Right cardiac atrium (tissue), 5 donors: ENCODE results near the gene CFAP61. TPM values are rescaled to one million over a fixed set of nuclear protein-coding genes. Genes with fewer than 3 reads are reported as not detected.

ENCODE experiments used
- ATAC-seq, 2 donors: fragments of 200-7000 bp; cut with Tn5 transposase; one replicate each; pipeline versions ENCODE4 v1.8.0 to v1.9.1; 2020; ENCODE audit warnings: moderate library complexity in 2 of 2, mild to moderate bottlenecking in 1 of 2
- DNase-seq, 3 donors: peaks; one replicate each; pipeline ENCODE4 v3.0.0-alpha.2; 2020
- H3K27ac ChIP-seq: one replicate; pipeline ENCODE4 v1.5.1; 2013; ENCODE audit warnings: mild to moderate bottlenecking, low read length, control low read depth, moderate library complexity
- H3K27me3 ChIP-seq: one replicate; pipeline ENCODE4 v1.6.1; 2013; ENCODE audit not compliant: control insufficient read depth, insufficient read depth
- H3K4me1 ChIP-seq: one replicate; pipeline ENCODE4 v1.6.1; 2013; ENCODE audit warnings: low read length; ENCODE audit not compliant: control insufficient read depth, insufficient read depth
- H3K4me3 ChIP-seq: one replicate; pipeline ENCODE4 v1.5.1; 2013; ENCODE audit warnings: low read length, control low read depth
- H3K9me3 ChIP-seq: one replicate; pipeline ENCODE4 v1.6.1; 2013; ENCODE audit warnings: low read length; ENCODE audit not compliant: control insufficient read depth
- WGBS: extraction: QIAGEN DNeasy Blood & Tissue Kit; methylation state at CpG from one replicate; pipeline ENCODE4 v1.1.7; 2013; 5-methylcytosine and 5-hydroxymethylcytosine counted together
- intact Hi-C, 4 donors: fragments of 100-400 bp; cut with DNase I; formaldehyde crosslinking; loops; one replicate each; pipeline versions ENCODE4 v1.11.0 to v1.14.0; 2022 to 2023
- polyA plus RNA-seq: library from polyadenylated mRNA; stranded (reverse); fragments of 200-250 nt; gene quantifications from one replicate; pipeline ENCODE4 v1.2.3, GENCODE V29; 2013
- total RNA-seq, 4 donors: library from RNA; stranded (reverse); fragmentation: NEBNext Ultra II Directional; extraction: Animal tissue kit (Norgen Biotek cat#: 25700); gene quantifications; one replicate each; pipeline ENCODE4 v1.2.1, GENCODE V29; 2021
- donor health status: healthy with polysubstance abuse.
- donor health status: DM: no; HTN: yes; CAD: no.
- donor health status: DM: no; HTN: no; CAD: no.
- donor health status: DM: no; HTN: yes; CAD: no; lungs with severe emphysema.
- donor health status: DM: yes; HTN: yes; CAD: no.

Gene CFAP61
- total and polyA plus RNA-seq, 5 donors, result 0.11 to 2.4 (median 0.74) TPM; not detected in 1

DNA sequence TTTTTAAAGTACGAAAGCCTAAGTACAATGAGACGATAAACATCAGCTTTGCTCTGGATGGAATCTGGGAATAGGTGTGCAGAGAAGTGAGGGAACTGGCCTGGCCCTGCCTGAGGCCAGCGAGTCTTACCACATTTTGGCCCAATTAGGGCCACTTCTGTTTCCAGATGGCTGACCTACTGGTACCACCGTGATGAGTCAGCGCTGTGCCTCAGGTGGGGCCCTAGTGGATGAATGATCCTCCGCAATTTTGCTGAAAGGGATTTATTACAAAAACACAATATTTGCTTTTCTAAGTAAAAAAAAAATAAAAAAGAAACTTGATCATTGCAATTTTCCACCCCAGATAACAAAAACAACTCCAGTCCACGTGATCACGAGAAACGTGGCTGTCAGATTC is 338.1 kb downstream of the CFAP61 start:
- Histone ChIP-seq H3K27me3 (no peaks in the 10 kb centered on the region), H3K4me1 (no peaks in the 10 kb centered on the region), H3K9me3 (no peaks in the 10 kb centered on the region), H3K4me3 (no peak overlapping the region), H3K27ac (no peak overlapping the region)
- ATAC-seq (no peak), DNase-seq (no peak)
- intact Hi-C loops, result no loop called here
- 97% methylated on average over 9 of the region's 9 CpGs for WGBS

DNA sequence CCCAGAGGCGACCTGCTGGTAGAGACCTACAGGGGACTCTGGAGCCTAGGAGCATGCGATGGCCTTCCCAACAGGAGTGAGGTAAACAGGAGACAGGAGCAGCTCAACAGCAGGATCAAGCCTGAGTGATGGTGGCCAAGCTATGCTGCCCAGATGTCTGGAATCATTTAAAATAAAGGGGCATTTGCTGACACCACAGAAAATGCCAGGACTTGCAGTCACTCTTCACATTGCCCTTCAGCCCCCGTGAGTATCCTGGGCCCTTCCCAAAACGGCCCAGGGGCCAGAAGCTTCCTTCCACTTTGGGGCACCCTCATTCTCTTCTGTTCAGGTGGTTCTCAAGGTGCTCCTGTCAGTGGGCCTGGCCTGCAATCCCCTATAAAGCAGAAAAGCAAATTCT is 338.8 kb downstream of the CFAP61 start:
- DNase-seq (no peak), ATAC-seq (no peak)
- H3K27me3 ChIP-seq, result no peaks in the 10 kb centered on the region
- intact Hi-C loops, result no loop called here
- H3K9me3 ChIP-seq, result no peaks in the 10 kb centered on the region
- WGBS, result 91% methylated on average over 4 of the region's 4 CpGs
- no peak overlapping the region for H3K4me3 ChIP-seq
- no peaks in the 10 kb centered on the region for H3K4me1 ChIP-seq
- no peak overlapping the region for H3K27ac ChIP-seq

DNA sequence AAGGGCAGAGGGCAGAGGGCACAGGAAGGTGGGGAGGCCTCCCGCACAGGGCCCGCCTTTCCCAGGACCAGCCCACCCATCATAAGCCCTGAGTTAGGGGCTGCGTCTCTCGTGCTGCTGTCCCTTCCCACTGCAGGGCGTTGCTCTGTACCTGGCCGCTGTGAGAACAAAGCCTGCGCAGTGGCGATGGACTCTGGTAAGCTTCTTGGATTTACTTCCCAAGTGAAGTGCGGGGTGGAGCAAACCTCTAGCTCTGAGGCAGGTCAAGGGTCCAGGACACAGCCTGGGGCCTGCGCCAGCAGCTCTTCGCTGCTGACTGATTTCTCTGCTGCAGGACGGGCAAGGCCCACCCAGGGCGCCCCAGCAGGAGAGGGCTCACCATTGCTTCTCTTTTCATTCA is 339.4 kb downstream of the CFAP61 start:
- Histone ChIP-seq H3K4me1 (no peaks in the 10 kb centered on the region), H3K27ac (no peak overlapping the region), H3K4me3 (no peak overlapping the region), H3K27me3 (no peaks in the 10 kb centered on the region), H3K9me3 (no peaks in the 10 kb centered on the region)
- intact Hi-C loops, result no loop called here
- DNase-seq (no peak), ATAC-seq (no peak)
- 93% methylated on average over 13 of the region's 13 CpGs for WGBS

DNA sequence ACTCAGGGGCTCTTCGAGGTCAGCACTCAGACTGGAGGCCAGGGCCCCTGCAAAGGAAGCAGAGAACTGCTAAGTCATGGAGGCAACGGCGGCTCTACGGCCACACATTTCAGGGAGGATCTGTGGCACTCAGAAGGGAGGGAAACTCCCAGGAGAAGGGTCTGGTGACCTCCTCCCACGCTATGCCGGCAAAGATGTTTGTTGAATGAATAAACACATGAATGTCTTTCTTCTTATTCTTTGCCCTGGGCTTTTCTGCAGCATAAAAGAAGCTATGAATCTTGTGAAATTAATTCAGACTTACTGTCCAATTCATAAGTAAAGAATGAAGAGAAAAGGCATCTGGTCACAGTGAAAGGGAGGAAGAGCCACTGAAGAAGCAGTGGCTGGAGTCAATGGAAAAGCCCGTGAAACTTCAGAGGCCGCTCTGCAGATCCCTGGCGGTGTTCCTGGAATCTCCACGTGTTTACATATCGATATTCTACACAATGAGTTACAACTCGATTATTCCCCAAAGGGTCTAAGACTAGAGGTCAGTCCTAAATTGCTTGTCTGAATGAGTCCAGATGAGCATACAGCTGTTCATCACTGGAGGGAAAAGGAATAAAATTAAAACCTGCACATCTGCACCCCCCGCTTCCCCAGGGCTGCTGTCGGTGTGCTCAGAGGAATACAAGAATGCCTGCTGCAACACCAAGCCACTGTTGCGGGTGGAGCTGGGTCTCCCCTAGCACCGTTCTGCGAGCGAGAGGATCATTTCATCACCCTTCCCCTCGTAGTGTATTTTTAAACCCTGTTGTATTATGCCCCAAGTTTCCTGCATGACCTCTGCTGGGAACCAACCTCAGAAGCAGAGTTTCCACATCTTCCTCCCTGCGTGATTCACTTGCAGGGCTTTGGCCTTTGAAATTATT is 341.1 kb downstream of the CFAP61 start:
- intact Hi-C loops, result no loop called here
- Histone ChIP-seq H3K4me1 (no peaks in the 10 kb centered on the region), H3K9me3 (no peaks in the 10 kb centered on the region), H3K27ac (no peak overlapping the region), H3K27me3 (no peaks in the 10 kb centered on the region), H3K4me3 (no peak overlapping the region)
- DNase-seq (no peak), ATAC-seq (peak in 1 of 2 donors; percentile 13)
- 66% methylated on average over 20 of the region's 20 CpGs for WGBS

DNA sequence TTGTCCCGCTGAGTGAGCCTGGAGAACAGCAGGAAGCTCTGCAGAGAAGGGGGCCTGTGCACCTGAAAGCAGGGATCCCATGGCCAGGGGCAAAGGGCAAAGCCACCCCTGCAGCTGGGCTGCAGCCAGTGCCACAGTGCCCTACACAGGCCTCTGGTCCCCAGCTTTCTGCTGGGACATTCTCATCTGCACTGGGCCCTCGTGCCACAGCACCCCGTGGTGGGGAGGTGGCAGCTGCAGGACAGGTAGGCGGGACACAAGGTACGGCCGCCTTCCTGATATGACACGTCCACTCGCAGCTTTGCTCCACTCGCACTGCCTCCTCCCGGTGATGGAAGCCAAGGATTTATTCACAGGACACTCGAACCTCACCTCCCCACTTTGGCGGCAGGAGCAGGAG is 342.8 kb downstream of the CFAP61 start:
- Histone ChIP-seq H3K27me3 (no peaks in the 10 kb centered on the region), H3K27ac (no peak overlapping the region), H3K4me1 (no peaks in the 10 kb centered on the region), H3K9me3 (no peaks in the 10 kb centered on the region), H3K4me3 (no peak overlapping the region)
- WGBS, result 95% methylated on average over 12 of the region's 12 CpGs
- no peak for ATAC-seq
- DNase-seq, result no peak
- intact Hi-C loops, result no loop called here

DNA sequence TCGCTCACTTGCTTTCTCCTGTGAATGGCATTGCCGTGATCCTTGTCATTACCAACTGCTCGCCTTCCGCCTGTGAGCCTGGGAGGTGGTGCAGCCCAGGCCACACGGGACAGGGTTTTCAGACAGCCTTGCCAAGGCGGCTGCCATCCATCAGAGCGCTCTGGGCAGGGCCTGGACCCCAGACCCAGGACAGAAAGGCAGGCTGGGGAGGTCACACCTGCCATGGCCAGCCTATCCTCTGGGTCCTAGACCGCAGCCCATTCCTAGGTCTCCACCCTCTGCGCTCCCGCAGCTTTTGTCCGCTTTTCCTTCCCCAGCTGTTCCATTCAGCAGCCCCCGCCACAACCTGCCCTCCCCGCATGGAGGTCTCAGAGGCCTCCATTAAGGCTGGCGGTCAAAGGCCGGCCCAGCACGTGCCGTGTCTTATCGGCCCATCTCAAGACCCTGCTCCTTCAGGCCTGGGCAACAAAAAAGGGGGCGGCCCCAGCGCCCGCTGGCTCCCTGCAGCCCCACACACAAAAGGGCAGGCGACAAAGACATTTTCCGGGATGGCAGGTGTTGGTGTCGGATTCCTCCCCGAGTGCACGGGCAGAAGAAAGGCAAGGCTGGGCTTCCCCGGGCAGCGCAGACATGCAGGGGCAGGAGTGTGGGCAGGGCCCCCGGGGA is 343.7 kb downstream of the CFAP61 start:
- Histone ChIP-seq H3K9me3 (no peaks in the 10 kb centered on the region), H3K4me1 (no peaks in the 10 kb centered on the region), H3K27ac (no peak overlapping the region), H3K4me3 (no peak overlapping the region), H3K27me3 (no peaks in the 10 kb centered on the region)
- DNase-seq, result no peak
- ATAC-seq, result no peak
- intact Hi-C loops, result no loop called here
- 93% methylated on average over 29 of the region's 29 CpGs for WGBS

DNA sequence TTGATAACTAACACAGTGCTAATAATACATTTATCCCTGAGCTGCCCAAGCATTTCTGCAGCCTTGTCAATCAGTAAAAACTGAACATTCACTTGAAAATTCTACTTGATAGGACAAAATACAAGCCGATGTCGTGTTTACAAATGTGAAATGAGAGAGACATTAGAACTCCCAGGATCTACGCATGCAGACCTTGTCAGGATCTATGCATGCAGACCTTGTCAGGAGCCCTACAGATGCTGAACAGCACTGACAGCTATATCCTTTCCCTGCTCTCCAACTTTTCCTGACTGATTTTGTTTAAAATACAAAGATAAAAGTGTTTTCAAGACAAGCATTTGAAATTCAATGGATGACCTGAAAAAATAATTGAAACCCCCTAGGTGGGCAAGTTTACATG is 344.5 kb downstream of the CFAP61 start:
- no peak for DNase-seq
- intact Hi-C loops, result no loop called here
- WGBS, result 95% methylated on average over 3 of the region's 3 CpGs
- Histone ChIP-seq H3K9me3 (no peaks in the 10 kb centered on the region), H3K27ac (no peak overlapping the region), H3K27me3 (no peaks in the 10 kb centered on the region), H3K4me3 (no peak overlapping the region), H3K4me1 (no peaks in the 10 kb centered on the region)
- ATAC-seq, result no peak

DNA sequence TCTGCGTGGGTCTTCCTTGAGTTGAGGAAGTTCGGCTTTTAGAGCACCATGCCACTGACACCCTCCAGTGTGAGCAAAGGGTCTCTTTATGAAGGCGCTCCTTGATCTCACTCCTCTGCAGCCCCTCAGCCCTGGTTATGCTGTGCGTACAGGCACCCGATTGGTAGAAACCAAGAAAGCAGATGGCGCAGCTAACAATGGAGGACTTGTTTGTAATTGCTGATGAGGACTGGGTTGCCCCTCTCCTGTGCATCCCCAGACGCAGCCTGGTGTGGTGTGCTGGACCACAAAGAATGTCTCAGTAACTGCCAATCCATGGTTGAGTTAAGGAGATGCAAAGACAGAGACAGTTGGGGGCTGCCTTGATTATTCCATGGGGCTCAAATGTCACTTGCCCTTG is 345.8 kb downstream of the CFAP61 start:
- no peak for ATAC-seq
- WGBS, result 96% methylated on average over 7 of the region's 7 CpGs

DNA sequence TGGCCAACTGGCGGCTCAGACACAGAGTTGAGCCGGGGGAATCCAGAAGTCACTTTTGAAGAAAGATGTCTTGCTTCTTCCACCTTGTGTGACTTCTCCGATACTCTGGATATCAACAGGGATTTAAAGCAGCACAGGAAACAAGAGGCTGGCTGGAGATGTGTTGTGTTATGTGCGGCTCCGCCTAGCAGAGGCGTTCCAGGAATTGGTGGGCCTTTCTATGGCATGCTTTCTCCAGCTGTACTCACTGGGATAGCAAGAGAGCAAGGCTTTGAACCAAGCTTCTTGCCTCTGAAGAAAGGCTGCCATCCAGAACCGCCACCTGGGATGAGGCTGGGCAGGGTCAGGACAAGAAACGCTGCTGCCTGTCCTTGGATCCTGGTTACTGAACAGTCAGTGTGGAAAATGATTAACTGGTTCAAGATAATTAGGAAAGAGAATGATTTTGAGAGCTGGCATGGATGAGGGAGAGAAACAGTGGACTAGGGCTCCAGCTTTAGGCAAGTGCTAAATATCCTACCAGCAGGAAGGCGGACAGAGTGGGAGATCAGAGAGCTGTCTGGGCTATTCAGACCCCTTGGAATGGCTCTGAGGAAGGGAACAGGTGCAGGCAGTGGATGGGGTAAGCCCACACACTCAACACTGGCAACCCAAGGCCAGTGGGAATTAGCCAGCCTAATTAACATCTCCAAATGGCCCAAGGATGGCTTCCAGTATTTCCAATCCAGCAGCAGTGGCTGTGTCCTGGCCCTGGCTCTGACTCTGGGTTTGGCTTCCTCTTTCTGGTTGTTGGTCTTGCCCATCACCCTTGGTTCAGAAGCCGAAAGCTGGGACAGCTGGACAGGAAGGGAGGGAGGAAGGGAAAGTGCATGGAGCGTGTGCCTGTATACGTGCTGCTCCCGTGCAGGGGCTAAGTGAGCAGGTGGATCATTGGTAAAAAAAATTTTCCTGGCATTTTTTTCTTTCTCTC is 347.5 kb downstream of the CFAP61 start:
- no peak for DNase-seq
- ATAC-seq, result peak in 1 of 2 donors; percentile 42
- no peaks in the 10 kb centered on the region for H3K4me1 ChIP-seq
- no peak overlapping the region for H3K4me3 ChIP-seq
- H3K9me3 ChIP-seq, result no peaks in the 10 kb centered on the region
- 88% methylated on average over 13 of the region's 13 CpGs for WGBS
- intact Hi-C loops, result no loop called here
- no peaks in the 10 kb centered on the region for H3K27me3 ChIP-seq
- no peak overlapping the region for H3K27ac ChIP-seq

More for the DNA sequence above, 345.8 kb downstream of the CFAP61 start:
- Histone ChIP-seq H3K4me3 (no peak overlapping the region), H3K27me3 (no peaks in the 10 kb centered on the region), H3K27ac (no peak overlapping the region), H3K4me1 (no peaks in the 10 kb centered on the region), H3K9me3 (no peaks in the 10 kb centered on the region)
- DNase-seq, result no peak
- intact Hi-C loops, result no loop called here

DNA sequence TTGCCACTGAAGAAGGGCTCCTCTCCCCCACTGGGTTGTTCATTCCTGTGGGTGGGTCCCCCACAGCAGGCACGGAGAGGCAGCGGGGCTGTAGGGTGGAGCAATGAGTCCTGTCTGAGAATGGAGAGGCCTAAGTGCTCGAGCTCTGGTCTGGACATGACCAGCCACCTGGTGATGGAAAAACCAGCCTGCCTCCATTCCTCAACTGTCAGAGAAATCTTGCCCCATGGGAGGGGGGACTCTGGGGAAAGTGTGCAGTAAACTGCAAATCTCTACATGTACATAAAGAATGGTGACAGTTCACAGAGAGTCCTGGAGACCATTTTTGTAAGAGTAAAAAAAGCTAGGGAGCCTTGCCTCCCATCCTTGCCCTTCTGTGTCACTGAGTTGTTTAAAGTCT is 349.7 kb downstream of the CFAP61 start:
- ATAC-seq (no peak), DNase-seq (no peak)
- no peak overlapping the region for H3K4me3 ChIP-seq
- H3K4me1 ChIP-seq, result no peaks in the 10 kb centered on the region
- H3K27ac ChIP-seq, result no peak overlapping the region
- WGBS, result 91% methylated on average over 3 of the region's 3 CpGs
- intact Hi-C loops, result no loop called here
- no peaks in the 10 kb centered on the region for H3K9me3 ChIP-seq
- H3K27me3 ChIP-seq, result no peaks in the 10 kb centered on the region
